Stimulated activated memory B cell treated with anti-CD40 and anti-IgM and Interleukin-4, amounts not matched to agents 10 μg/mL and 1 μg/mL and 100 μg/mL, for 72 hours (primary cell): Measurements from ENCODE around the gene FNDC11.

Source experiments
- ATAC-seq: fragments of 150-1000 bp; cut with Tn5 transposase; 2 replicates; pipeline ENCODE4 v1.10.0; 2021
- H3K27ac Mint-ChIP-seq: one replicate; pipeline ENCODE4 v1.8.0; 2022; ENCODE audit warnings: mild to moderate bottlenecking, mixed read lengths
- H3K27me3 Mint-ChIP-seq: one replicate; pipeline ENCODE4 v1.8.0; 2022; ENCODE audit warnings: mixed read lengths
- H3K36me3 Mint-ChIP-seq: one replicate; pipeline ENCODE4 v1.8.0; 2022; ENCODE audit warnings: mixed read lengths
- H3K4me1 Mint-ChIP-seq: one replicate; pipeline ENCODE4 v1.8.0; 2022; ENCODE audit warnings: mixed read lengths
- H3K4me3 Mint-ChIP-seq: one replicate; pipeline ENCODE4 v1.8.0; 2022; ENCODE audit warnings: mild to moderate bottlenecking, moderate library complexity, mixed read lengths
- H3K9me3 Mint-ChIP-seq: one replicate; pipeline ENCODE4 v1.8.0; 2022; ENCODE audit warnings: mixed read lengths

The FNDC11 gene

GRCh38 chr20:63572788-63573646 lies 19.1 kb downstream of the FNDC11 start:
- Mint-ChIP-seq H3K27ac (peak overlapping the region; percentile 75), H3K4me1 (peaks cover 22% of the 10 kb centered on the region), H3K27me3 (peaks cover 9% of the 10 kb centered on the region), H3K36me3 (no peaks in the 10 kb centered on the region), H3K9me3 (no peaks in the 10 kb centered on the region), H3K4me3 (peak overlapping the region; percentile 87)
- no peak for ATAC-seq

- Mint-ChIP-seq H3K27me3 (peaks cover 9% of the 10 kb centered on the region), H3K27ac (peak overlapping the region; percentile 75), H3K4me1 (peaks cover 15% of the 10 kb centered on the region), H3K36me3 (no peaks in the 10 kb centered on the region), H3K4me3 (peak overlapping the region; percentile 87), H3K9me3 (no peaks in the 10 kb centered on the region)
- ATAC-seq = peak; percentile 44
These were observed 19.7 kb downstream of the FNDC11 start for GRCh38 chr20:63573647-63574131.

GRCh38 chr20:63574156-63574828 lies 20.3 kb downstream of the FNDC11 start, which contains the start of gene HELZ2:
Gene HELZ2, minus strand, starts transcription at chr20:63574239. Its CDS starts 1,854 bp downstream, at chr20:63572385.
- peaks cover 9% of the 10 kb centered on the region for H3K4me1 Mint-ChIP-seq
- H3K27me3 Mint-ChIP-seq = peaks cover 9% of the 10 kb centered on the region
- no peaks in the 10 kb centered on the region for H3K36me3 Mint-ChIP-seq
- H3K27ac Mint-ChIP-seq = peak within 1 kb of the TSS; percentile 75
- peak within 1 kb of the TSS; percentile 87 for H3K4me3 Mint-ChIP-seq
- ATAC-seq = peak; percentile 89
- no peaks in the 10 kb centered on the region for H3K9me3 Mint-ChIP-seq

GRCh38 chr20:63574829-63575743 lies 21.1 kb downstream of the FNDC11 start:
- no peak for ATAC-seq
- Mint-ChIP-seq H3K27me3 (peaks cover 9% of the 10 kb centered on the region), H3K27ac (peak overlapping the region; percentile 75), H3K4me1 (peaks cover under 1% of the 10 kb centered on the region), H3K4me3 (peak overlapping the region; percentile 72), H3K9me3 (no peaks in the 10 kb centered on the region), H3K36me3 (no peaks in the 10 kb centered on the region)

GRCh38 chr20:63576311-63576710 lies 22.4 kb downstream of the FNDC11 start:
- no peak for ATAC-seq
- Mint-ChIP-seq H3K9me3 (no peaks in the 10 kb centered on the region), H3K36me3 (no peaks in the 10 kb centered on the region), H3K4me1 (peaks cover 8% of the 10 kb centered on the region), H3K27ac (no peak overlapping the region), H3K4me3 (no peak overlapping the region), H3K27me3 (peaks cover 9% of the 10 kb centered on the region)

GRCh38 chr20:63577317-63577894 lies 23.4 kb downstream of the FNDC11 start:
- no peak for ATAC-seq
- no peak overlapping the region for H3K27ac Mint-ChIP-seq
- no peak overlapping the region for H3K4me3 Mint-ChIP-seq
- H3K9me3 Mint-ChIP-seq = no peaks in the 10 kb centered on the region
- no peaks in the 10 kb centered on the region for H3K36me3 Mint-ChIP-seq
- H3K4me1 Mint-ChIP-seq = peaks cover 8% of the 10 kb centered on the region
- H3K27me3 Mint-ChIP-seq = peaks cover 9% of the 10 kb centered on the region

- H3K9me3 Mint-ChIP-seq = no peaks in the 10 kb centered on the region
- ATAC-seq = no peak
- no peaks in the 10 kb centered on the region for H3K36me3 Mint-ChIP-seq
- H3K27me3 Mint-ChIP-seq = peaks cover 9% of the 10 kb centered on the region
- H3K27ac Mint-ChIP-seq = no peak overlapping the region
- no peak overlapping the region for H3K4me3 Mint-ChIP-seq
- peaks cover 8% of the 10 kb centered on the region for H3K4me1 Mint-ChIP-seq
These were observed 24.5 kb downstream of the FNDC11 start for GRCh38 chr20:63578224-63579016.

- Mint-ChIP-seq H3K27ac (no peak overlapping the region), H3K4me1 (peaks cover 8% of the 10 kb centered on the region), H3K9me3 (no peaks in the 10 kb centered on the region), H3K4me3 (no peak overlapping the region), H3K27me3 (peaks cover 9% of the 10 kb centered on the region), H3K36me3 (no peaks in the 10 kb centered on the region)
- ATAC-seq = no peak
These were observed 25.2 kb downstream of the FNDC11 start for GRCh38 chr20:63579017-63579694.

- Mint-ChIP-seq H3K27ac (no peak overlapping the region), H3K4me1 (peaks cover 8% of the 10 kb centered on the region), H3K4me3 (no peak overlapping the region), H3K36me3 (no peaks in the 10 kb centered on the region), H3K27me3 (peaks cover 8% of the 10 kb centered on the region), H3K9me3 (no peaks in the 10 kb centered on the region)
- ATAC-seq = peak; percentile 92
These were observed 27.0 kb downstream of the FNDC11 start for GRCh38 chr20:63580796-63581461.

GRCh38 chr20:63582382-63583063 lies 28.6 kb downstream of the FNDC11 start:
- no peaks in the 10 kb centered on the region for H3K36me3 Mint-ChIP-seq
- no peaks in the 10 kb centered on the region for H3K27me3 Mint-ChIP-seq
- ATAC-seq = no peak
- peaks cover 8% of the 10 kb centered on the region for H3K4me1 Mint-ChIP-seq
- no peak overlapping the region for H3K27ac Mint-ChIP-seq
- H3K9me3 Mint-ChIP-seq = no peaks in the 10 kb centered on the region
- H3K4me3 Mint-ChIP-seq = no peak overlapping the region

GRCh38 chr20:63585616-63586565 lies 31.9 kb downstream of the FNDC11 start:
- H3K27me3 Mint-ChIP-seq = no peaks in the 10 kb centered on the region
- no peak overlapping the region for H3K4me3 Mint-ChIP-seq
- peaks cover 25% of the 10 kb centered on the region for H3K36me3 Mint-ChIP-seq
- no peak overlapping the region for H3K27ac Mint-ChIP-seq
- no peaks in the 10 kb centered on the region for H3K9me3 Mint-ChIP-seq
- no peak for ATAC-seq
- peaks cover 2% of the 10 kb centered on the region for H3K4me1 Mint-ChIP-seq

GRCh38 chr20:63586797-63587196 lies 32.8 kb downstream of the FNDC11 start:
- H3K27ac Mint-ChIP-seq = no peak overlapping the region
- H3K9me3 Mint-ChIP-seq = no peaks in the 10 kb centered on the region
- no peak overlapping the region for H3K4me3 Mint-ChIP-seq
- no peaks in the 10 kb centered on the region for H3K4me1 Mint-ChIP-seq
- peaks cover 30% of the 10 kb centered on the region for H3K36me3 Mint-ChIP-seq
- ATAC-seq = no peak
- no peaks in the 10 kb centered on the region for H3K27me3 Mint-ChIP-seq
